Fibroblast of villous mesenchyme (primary cell): Measurements from ENCODE around the gene CHD5. TPM values are rescaled to one million over a fixed set of nuclear protein-coding genes. Genes with fewer than 3 reads are reported as not detected.

Experiments
- DNase-seq: peaks from one replicate; pipeline ENCODE4 v3.0.0-alpha.2; 2010; ENCODE audit warnings: low read depth
- H3K4me3 ChIP-seq: 2 replicates; pipeline ENCODE4 v1.5.1; 2011; ENCODE audit warnings: low read depth, mild to moderate bottlenecking, low read length
- total RNA-seq: library from RNA; depleted of rRNA; stranded (reverse); fragments of >200 nt; gene quantifications from 2 replicates; pipeline ENCODE4 v1.2.3, GENCODE V29; 2012
- TF ChIP-seq, protein P1 (sequence below): IDR thresholded peaks from 2 replicates; pipeline ENCODE4 v1.5.1; 2012; ENCODE audit warnings: low read depth, mild to moderate bottlenecking, low read length; ENCODE audit not compliant: insufficient read depth

The CHD5 gene
- total RNA-seq, 1 donor, result under 0.01 TPM

DNA sequence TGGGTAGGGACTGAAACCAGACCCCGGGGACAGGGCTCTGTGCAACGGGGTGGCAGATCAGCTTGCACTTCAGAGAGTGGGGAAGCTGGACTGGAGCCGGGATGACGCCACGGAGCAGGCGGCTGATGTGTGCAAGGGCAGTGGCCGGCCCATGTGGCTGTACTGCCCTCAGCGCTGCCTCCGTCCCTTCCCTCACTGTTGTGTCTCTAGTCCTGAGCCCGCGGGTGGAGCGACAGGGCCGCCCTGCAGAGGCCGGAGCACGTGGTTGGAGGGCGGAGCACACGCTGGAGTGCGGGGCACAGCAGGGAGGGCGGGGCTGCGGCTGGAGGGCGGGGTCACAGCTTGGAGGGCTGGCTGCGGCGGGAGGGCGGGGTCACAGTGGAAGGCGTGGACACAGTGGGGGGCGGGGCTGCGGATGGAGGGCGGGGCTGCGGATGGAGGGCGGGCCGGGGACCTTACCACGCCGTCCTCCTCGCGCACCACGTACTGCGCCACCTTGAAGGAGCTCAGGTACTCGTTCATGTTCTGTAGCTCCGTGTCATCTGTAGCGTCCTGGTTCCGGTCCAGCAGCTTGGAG, 52.4 kb downstream of the CHD5 start:
- H3K4me3 ChIP-seq, result no peak overlapping the region
- TF ChIP-seq, protein P1, sequence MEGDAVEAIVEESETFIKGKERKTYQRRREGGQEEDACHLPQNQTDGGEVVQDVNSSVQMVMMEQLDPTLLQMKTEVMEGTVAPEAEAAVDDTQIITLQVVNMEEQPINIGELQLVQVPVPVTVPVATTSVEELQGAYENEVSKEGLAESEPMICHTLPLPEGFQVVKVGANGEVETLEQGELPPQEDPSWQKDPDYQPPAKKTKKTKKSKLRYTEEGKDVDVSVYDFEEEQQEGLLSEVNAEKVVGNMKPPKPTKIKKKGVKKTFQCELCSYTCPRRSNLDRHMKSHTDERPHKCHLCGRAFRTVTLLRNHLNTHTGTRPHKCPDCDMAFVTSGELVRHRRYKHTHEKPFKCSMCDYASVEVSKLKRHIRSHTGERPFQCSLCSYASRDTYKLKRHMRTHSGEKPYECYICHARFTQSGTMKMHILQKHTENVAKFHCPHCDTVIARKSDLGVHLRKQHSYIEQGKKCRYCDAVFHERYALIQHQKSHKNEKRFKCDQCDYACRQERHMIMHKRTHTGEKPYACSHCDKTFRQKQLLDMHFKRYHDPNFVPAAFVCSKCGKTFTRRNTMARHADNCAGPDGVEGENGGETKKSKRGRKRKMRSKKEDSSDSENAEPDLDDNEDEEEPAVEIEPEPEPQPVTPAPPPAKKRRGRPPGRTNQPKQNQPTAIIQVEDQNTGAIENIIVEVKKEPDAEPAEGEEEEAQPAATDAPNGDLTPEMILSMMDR, result no peak
- DNase-seq, result peak; percentile 58

DNA sequence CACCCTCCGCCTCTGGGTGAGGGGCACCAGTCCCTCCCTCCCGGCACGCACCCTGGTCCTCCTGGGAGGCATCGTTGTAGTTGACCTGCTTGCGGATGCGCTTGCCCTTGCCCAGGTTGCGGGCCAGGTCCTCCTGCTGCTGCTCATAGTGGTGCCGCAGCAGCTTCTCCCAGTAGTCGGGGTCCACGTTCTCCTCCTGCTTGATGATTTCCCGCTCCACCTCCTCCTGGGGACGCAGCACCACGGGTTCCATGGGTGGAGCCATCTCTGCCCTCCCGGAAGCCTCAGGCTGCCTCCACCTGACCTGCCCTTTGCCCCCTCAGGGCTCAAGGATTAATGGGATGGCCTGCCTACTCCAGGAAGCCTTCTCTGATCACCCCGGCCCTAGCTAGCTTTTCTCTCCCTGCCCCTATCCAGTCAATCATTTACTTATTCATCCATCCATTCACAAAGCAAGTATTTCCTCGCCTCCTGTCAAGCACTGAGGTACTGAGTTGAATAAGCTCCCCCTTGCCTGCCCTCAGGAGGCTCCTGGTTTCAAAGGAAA, 53.5 kb downstream of the CHD5 start:
- DNase-seq, result no peak
- no peak overlapping the region for H3K4me3 ChIP-seq
- TF ChIP-seq, protein P1, result no peak

DNA sequence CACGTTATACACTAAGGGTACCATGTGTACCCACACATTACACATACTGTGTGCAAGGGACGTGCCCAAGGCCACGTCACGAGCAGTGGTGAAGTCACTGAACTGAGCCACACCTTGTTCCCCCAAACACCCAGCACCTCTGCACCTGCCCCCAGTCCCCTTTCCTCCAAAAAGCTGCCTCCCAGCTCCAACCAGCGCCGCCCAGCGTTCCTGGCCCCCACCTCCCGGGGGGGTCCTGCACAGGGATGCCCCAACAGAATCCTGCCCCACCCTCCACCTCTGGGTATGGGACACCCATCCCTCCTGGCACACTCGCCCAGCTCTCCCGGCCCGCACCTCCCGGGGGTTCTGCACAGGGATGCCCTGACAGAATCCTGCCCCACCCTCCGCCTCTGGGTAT, 54.1 kb downstream of the CHD5 start:
- no peak for DNase-seq
- H3K4me3 ChIP-seq, result no peak overlapping the region
- TF ChIP-seq, protein P1, result no peak

DNA sequence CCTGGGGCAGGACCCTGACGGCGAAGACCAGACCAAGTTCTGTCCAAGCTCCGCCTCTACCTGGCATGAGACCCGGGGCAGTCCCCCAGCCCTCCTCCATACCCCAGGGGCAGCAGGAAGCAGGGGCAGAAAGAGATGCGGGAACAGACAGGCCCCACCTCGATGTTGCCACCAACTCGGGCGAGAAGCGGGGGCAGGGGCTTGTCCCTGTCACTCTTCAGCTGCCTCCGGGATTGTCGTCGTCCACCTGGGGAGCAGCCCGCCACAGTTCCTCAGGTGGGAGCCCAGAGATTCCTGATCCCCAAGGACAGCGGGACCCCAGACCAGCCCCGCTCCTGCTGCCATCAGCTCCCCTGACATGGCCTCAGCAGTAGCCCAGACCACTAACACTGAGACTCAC, 54.8 kb downstream of the CHD5 start:
- no peak overlapping the region for H3K4me3 ChIP-seq
- no peak for DNase-seq
- TF ChIP-seq, protein P1, result no peak

DNA sequence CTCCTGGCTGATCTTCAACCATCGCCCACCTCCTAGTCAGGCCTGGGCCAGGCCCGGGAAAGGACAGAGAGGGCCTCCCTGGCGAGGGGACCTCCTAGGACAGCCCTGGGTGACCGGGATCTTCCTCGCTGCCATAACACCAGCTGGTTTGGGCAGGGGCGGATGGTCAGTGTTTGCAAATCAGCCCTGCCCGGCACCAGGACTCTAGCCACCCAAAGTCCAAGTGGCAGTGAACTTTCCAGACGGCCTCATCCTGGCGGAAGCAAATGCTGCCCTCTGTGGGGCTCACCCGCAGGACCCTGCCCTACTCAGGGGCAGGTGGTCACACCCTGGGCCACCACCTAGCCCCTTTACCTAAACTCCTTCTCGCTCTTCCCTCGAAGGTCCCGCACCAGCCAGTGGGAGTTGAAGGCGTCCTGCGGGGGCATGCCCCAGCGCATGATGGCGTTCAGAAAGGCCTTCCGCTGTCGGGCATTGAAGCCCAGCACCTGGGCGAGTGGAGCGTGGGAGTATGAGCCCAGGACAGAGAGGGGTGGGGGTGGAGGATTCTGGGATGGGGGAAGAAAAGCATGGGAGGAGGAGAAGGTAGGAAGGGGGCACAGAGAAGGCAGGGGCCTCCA, 55.3 kb downstream of the CHD5 start:
- H3K4me3 ChIP-seq, result no peak overlapping the region
- TF ChIP-seq, protein P1, result no peak
- DNase-seq, result no peak

DNA sequence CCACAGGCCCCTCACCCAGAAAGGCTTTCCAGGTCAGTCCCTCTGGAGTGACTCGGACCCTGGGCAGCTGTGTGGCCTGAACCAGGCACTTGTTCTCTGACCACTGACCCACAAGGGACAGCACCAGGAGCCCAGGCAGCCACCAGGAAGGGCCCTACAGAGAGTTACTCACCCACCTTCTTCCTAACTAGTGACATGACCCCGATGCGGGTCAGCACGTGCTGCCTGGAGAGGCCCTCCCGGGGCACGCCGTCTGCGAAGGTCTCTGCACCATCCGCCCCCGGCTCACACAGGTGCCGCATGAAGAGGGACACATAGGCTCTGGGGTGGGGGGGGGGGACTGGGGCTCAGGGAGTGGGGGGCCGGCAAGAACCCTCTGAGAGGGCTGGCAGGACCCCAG, 55.8 kb downstream of the CHD5 start:
- no peak overlapping the region for H3K4me3 ChIP-seq
- TF ChIP-seq, protein P1, result no peak
- DNase-seq, result no peak
